ENCODE results near the gene PRSS27.
"Not testable (repeated sequence)": the region's sequence is repeated elsewhere in the genome, so short reads cannot be mapped to it uniquely, and the experiment has no call there.

Gene PRSS27

DNA sequence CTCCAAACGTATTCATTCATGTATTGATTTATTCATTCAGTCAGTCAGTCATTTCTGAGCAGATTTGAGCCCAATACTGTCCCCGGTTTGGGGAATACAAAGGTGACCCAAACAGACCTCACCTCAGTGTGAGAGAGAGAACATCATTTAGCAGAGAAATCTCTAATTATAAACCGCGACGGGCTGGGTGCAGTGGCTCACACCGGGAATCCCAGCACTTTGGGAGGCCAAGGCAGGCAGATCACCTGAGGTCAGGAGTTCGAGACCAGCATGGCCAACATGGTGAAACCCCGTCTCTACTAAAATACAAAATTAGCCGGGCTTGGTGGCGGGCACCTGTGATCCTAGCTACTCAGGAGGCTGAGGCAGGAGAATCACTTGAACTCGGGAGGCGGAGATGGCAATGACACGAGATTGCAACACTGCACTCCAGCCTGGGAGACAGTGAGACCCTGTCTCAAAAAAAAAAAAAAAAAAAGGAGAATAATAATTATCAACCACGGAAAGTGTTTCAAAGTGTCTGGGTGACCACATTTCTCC lies 1.7 kb upstream of the PRSS27 start:
- not testable (repeated sequence) for DNase-seq

DNA sequence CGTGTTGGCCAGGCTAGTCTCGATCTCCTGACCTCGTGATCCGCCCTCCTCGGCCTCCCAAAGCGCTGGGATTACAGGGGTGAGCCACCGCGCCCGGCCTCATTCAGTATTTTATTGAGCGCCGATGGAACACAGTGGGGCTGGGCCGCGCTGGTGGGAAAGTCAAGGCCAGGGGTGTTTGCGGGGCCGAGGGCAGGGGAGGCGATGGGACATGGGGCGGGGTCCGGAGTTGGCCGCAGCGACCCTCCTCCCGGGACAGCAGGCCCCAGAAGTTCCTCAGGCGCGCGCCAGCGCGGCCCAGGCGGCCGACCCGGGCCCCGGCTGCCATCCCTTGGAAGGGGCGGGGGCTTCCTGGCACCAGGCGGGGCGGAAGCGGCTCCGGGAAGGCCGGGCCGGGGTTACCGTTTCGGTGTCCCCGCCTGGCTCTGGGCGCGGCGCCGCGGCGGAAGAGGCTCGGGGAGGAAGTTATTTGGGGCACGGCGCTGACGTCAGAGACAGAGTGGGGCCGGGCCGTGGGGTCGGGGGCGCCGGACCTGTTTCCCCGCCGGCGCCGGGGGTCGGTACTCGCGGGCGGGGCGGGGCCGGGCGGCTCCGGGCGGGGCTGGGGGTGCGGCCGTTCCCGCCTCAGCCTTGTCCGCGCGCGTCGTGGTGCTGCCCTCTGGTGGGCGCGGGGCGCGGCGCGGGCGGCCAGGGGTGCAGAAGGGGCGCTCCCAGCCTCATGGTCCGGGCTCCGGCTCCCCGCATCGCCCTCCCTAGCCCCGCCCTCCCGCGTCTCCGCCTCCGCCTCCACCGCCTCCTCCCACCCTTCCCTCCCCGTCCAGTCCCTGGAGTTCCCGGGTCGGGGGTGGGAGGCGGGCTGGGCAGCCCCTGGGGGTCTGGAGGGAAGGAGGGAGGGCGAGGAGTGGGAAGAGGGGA lies 952 bp upstream of the PRSS27 start:
- peak; percentile 89 for DNase-seq

DNA sequence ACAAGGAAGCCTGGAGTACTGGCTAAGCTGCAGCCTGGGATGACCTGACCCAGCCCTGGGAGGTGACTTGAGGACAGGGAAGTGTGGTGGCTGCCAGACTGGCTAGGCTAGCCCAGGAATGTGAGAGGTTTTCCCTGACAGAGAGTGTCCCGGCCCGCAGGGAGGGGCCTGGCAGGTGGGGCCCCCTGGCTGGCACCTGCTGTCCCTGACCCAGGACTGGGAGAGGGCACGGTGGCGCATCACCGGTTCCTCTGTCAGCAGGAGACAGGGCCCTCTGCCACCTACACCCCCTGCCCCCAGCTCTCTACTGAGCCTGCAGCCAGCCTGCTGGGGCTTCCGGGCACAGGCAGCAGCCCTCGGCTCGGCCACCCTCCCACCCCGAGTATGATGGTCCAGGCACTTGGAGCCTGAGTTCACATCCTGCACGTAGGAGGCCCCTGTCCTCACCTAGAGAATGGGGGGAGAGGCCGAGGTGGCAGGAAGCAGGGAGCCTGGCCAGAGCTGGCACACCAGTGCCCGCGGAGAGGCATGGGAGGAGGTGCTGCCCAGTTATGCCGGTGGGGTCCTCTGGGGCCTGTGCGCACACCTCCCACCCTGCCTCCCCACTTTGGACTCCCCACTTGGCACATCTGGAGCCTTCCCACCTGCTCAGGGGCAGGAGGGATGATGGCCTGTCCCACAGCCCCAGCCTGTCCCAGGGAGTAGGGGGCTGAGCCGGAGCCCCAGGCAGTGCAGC lies 528 bp downstream of the PRSS27 start:
- DNase-seq, result no peak

DNA sequence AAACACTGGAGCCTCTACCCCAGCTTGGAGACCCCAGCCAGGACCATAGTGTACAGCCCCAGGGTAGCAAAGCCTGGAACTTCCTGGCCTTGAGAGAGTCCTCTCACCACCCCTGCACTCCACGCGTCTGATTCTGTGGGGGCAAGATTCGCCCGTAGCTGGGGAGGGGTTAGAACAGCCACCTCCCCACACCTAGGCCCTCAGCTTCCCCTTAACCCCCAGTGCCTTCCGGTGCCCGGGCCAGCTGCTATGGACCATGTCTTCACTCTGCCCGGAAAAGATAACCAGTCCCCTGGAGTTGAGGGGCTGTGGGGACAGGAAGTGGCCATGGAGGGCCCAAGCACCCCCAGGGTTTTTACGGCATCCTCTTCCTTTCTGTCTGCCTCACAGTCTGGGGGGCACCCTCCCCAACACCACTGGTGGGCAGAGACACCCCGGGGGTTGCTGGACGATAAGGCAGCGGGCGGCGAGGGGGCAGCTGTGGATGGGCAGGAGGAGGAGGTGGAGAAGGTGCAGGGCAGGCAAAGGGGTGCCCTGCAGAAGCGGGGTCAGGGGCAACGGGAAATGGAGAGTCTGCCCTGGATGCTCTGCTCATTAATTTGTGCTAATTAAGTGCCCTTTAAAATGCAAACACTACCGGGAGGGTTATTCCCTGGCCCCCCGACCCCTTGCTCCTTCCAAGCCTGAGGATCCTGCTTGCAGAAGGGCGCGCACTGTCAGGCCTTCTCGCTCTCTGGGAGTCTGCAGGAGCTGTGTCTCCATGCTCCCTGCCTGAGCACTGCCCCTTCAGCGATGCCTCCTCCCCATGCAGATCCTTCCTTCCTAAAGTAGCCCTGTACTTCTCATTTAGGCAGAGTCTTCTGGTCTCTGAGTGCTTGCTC lies 2.4 kb downstream of the PRSS27 start:
- DNase-seq, result no peak

DNA sequence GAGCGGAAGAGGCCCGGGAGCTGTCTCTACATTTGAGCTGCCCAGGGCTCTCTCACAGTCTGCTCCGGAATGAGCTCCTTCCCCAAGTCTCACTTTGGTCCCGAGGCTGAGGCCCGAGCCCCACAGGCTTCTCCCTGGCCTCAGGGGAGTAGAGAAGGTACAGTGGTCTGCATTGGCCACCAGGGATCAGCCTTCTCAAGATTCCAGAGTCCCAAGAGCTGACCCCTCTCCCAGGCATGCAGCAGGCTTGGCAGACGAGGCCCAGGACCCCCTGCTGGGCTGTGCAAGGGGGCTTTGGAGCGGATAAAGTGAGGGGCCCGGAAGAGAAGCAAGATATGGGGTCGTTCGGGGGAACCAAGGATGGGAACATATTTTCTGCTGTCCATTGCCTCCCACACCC lies 3.1 kb downstream of the PRSS27 start:
- no peak for DNase-seq

DNA sequence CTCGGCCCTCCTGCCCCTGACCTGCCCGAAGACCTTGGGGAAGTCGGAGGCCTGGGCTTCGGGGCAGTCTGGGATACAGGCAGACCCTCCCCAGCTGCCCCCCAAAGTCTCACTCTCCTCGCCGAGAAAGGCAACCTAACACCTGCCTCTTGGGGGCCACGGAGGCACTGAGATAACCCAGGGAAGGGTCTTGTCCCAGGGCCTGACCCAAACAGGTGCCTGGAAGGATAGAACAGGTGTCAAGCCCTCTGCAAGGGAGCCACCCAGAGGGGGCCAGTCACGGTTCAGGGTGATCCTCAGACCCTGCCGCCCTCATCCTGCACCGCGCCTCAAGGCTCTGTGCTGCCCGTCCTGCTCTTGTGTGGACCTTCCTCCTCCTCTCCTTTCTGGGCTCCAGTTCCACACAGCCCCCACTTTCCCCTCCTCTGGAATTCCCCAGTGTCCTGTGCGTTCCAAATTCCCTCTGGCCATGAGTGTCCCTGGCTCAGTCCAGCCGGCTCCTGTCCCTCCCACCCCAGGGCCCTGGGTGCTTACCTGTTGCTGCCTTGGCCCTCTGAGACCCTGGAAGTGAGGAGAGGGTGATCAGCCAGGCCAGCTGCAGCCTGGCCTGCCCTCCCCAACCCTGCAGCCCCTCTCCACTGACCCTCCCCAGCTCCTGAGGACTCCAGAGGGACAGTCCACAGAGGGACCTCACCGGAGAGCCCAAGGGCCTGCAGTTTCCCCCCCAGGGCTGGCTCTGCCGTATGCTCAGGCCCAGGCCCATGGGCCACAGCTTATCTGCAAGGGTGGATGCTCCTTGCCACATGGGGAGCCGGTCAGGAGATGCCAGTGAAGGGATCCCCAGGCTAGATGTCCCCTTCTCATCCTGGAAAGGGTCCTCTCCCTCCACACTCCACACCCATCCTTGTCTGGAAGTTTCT lies 3.8 kb downstream of the PRSS27 start:
- DNase-seq, result no peak

DNA sequence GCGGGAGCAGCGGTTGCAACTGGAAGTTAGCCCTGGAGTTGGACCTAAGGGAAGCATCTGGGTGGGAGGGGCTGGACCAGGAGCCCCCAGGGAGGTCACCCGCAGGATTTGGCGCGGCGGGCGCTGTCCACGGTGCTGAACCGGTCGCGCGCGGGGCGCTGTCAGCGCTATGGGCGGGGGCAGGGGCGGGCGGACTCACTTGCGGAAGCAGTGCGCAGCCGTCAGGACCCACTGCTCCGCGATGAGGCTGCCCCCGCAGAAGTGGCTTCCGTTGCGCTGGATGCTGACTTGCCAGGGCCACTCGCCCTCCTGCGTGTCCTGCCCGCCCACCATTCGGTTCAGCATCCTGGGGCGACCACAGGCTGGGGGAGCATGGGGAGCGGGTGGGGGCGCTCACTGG lies 4.5 kb downstream of the PRSS27 start:
- no peak for DNase-seq

DNA sequence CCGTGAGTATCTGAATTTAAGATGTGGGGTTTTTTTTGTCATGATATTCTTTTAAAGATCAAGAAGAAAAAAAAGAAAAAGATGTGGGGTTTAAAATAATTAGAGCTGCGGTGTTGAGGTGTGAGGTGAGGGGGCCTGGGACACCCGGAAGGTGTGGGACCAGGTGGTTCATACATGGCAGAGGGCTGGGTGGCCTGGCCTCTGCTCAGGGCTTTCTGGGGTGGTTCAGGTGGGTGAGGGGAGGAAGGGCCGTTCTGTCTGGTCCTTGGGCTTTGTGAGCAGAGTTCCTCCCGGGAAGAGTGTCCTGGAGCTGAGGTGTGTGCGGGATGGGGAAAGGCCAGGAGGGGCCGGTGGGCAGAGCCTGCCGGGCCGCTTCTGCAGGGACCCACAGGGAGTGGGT lies 5.0 kb downstream of the PRSS27 start:
- no peak for DNase-seq

DNA sequence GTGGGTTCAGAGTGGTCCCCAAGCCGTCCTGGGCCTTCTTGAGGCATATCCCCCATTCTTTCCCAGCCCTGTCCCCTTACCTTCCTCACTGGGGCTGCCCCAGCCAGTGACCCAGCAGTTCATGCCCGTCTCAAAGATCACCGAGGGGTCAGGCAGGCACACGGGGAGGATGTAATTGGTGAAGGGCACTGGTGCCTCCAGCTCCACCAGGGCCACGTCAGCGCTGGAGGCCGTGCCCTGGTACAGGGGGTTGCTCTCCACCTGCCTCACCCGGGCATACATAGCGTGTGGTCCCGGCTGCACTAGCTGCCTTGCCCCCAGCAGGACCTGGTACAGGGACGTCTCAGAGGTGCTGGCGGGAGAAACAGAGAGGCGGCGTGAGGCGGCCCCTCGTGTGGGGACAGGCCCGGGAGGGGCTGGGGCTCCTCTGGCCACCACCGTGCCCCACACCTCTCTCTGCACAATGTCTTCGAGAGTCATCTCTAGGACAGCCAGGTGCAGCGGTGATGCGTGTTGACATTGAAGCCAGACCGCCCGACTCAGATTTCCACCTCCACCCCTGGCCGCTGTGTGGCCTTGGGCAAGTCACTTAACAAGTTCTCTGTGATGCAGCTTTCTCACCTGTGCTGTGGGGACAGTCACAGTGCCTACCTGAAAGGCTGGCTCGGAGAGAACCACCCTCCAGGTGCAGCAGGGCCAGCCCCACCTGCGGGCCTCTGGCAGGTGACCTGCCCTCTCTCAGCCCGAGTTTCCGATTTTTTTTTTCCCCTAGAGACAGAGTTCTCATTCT lies 5.8 kb downstream of the PRSS27 start:
- DNase-seq, result no peak

DNA sequence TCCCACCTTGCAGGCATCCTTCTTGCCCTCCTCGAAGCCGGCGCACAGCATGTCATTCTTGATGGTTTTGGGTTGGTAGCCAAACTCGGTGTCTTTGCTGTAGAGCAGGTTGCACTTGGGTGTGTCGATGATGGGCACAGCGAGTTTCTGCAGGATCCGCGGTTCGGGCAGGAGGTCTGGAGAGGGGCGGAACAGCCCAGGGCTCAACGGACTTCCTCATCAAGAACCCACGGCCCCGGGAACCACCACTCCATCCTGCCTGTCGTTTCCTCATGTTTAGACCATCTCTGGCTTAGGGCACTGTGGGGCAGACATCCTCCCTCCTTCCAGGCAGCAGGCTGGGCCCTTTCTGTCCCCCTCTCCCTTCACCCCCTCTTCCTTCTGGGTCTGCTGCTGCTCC lies 6.5 kb downstream of the PRSS27 start:
- DNase-seq, result no peak

DNA sequence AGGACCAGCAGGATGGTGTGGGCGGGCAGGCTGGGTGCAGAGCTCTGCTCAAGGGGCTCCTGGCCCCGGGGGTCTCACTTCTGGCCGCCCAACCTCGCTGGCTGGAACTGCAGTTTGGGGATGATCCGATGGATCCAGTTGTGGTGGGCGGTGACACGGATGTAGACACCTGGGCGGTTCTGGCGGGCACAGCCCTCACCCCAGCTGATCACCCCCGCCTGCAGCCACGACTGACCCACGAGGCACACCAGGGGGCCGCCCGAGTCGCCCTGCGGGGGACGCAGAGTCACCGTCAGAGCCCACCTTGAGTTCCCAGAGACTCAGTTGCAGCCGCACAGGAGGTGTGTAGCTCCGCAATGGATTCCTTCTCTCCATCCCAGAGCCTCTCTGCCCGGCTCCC lies 7.5 kb downstream of the PRSS27 start:
- no peak for DNase-seq

DNA sequence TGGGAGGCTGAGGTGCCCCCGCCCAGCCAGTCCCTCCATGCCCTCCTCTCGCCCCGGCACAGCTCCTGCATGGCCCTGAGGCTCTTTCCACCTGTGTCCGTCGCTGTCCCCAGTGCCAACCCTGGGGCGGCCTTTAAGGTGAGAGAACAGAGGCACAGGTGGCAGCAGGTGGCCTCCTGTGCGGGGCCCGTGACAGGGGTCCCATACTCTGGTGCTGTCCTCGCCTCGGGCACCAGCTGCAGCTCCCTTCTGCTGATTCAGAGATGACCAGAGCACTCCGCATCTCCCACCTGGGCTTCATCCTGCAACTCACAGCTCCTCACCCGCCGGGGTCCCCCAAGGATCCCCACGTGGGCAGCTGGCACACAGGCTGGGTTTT lies 8.0 kb downstream of the PRSS27 start:
- DNase-seq, result no peak

DNA sequence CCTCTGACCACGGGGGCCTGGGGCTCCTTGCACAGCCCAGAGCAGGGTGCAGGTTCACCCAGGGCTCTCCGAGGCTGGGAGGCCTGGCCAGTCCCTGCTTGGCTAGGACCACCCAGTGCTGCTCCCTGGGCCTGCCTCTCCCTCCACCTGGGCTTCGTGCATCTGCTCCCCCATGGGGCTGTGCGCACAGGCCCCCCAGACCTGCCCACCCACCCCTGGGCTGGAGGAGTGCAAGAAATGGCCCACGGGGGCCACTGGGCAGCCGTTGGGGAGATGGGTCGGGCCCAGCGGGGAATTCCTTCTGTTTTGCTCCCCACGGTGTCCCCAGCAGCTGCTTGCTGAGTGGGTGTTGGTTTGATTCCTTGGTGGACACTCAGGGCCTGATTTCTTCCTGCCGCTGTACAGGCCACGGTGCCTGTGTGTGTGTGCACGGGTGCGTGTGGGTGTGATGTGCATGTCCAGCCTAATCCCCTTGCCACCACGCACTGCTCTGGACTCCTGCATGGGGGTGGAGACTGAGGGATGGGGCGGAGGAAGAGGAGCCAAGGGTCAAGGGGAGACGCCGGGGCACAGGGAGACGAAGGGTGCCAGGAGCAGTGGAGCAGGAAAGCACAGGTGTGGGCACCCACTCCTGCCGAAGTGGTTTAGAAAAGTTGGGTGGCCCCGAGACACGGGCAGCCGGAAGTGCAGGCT lies 8.5 kb downstream of the PRSS27 start:
- no peak for DNase-seq

DNA sequence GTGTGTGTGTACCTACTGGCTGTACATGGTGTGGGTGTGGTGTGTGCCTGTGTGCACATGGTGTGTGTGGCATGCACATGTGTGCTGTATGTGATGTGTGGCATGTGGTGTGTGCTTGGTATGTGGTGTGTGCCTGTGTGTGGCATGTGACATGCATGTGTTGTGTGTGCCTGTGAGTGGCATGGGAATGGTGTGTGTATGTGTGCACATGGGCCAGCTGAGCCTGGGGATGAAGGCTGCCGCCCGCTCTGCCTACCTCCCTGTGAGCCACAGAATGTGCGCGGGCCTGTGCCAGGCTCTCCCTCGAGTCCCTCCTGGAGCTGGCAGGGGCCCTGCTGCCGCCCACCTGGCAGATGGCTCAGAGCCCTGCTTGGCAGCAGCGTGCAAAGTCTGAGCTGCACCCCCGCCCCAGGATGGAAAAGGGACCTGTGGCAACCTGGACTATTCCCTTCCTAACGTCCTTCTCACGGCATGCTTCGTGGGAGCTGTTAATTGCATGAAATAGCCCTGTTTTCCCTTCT lies 9.3 kb downstream of the PRSS27 start:
- no peak for DNase-seq

DNA sequence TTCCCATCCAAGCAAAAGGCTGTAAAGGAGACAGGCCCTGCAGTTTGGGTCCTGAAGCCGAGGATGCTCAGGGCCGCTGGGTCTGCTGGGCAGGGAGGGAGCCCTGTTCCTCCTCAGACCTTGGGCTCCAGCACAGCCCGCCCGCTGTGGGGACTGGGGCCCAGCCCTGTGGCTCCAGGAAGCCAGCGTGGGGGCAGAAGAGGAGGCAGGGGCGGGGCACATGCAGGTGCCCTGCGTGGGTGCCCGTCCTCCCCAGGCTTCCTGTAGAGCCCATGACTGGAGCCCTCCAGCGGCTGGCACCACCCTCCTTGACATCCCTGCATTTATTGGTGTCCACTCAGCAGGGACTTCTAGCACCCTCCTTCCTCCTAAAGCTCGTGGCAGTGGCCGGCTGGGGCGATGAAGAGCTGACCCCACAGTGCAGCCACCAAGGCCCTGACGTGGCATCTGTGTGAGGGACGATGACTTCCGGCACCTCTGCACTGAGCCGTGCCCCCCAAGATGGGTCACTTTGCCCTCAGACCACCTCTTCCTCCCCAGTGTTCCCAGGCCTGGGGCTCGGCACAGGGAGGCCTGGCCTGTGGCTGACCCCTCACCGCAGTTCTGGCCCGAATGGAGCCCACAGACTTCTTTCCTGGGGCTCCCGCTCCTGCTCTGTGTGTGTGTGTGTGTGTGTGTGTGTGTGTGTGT lies 9.9 kb downstream of the PRSS27 start:
- no peak for DNase-seq

DNA sequence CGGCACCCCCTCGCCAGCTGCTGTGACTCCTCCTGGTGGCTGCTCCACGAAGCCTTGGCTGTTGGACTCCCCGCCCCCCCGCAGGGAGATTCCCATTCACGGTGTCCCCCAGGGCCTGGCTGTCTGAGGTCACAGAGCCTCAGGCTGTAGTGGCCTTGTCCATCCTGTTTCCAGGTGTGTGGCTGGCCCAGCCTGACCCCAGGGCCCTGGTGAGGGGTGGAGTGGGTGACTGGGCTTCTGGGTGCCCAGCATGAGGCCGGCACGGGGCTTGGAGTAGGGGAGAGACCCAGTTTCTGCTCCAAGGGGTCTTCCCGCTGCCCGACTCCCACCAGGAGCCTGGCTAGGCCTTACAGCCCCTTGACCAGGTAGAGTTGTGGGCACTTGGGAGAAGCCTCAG lies 10.4 kb downstream of the PRSS27 start:
- no peak for DNase-seq

DNA sequence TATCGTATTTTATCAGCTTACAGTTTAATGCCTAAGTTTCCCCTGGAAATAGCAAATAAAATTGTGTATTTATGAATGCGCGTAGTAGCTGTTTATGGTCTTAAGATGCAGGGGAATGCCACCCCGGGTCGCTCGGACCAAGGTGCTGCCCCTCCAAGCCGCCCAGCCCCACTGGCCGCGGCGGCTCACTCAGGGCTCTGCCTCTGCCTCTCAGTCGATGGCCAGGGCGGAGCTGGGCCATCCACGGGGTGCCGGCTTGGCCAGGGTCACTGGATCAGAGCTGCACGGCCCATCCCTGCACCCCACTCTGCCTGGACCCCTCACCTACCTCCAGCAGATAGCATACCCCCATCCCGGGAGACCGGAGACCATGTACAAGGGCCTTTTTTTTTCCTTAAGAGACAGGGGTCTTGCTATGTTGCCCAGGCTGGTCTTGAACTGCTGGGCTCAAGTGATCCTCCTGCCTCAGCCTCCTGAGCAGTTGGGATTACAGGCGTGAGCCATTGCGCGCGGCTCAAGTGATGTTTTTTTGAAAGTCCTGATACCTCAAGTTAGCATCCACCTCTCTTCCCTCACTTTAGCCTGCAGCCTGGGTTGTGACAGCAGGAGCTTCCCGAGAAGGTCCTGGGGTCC lies 11.0 kb downstream of the PRSS27 start:
- no peak for DNase-seq

DNA sequence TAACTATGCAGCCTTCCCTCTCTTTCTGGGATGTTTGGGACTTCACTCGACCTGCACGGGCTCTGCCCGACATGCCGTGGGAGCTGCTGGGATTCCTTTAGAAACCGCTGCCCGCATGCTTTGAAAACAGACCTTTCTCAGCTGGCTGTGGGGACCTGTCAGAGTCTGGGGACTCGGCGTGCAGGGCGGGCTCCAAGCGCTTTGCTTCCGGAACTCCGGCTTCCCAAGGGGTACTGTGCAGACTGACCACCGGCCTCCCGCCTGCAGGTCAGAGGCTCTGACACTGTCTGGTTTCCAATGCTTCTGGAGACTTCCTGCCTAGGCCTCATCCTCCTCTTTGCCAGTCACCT lies 11.8 kb downstream of the PRSS27 start:
- no peak for DNase-seq
